Measurements from ENCODE around the gene PDZD2. TPM values are rescaled to one million over a fixed set of nuclear protein-coding genes. Genes with fewer than 3 reads are reported as not detected.
A peak's percentile ranks its signal among the peaks of the same experiment; 100 is the strongest.

Gene PDZD2
- total RNA-seq, 2 donors from 2014 or later = 4.5 to 15.7 TPM

DNA sequence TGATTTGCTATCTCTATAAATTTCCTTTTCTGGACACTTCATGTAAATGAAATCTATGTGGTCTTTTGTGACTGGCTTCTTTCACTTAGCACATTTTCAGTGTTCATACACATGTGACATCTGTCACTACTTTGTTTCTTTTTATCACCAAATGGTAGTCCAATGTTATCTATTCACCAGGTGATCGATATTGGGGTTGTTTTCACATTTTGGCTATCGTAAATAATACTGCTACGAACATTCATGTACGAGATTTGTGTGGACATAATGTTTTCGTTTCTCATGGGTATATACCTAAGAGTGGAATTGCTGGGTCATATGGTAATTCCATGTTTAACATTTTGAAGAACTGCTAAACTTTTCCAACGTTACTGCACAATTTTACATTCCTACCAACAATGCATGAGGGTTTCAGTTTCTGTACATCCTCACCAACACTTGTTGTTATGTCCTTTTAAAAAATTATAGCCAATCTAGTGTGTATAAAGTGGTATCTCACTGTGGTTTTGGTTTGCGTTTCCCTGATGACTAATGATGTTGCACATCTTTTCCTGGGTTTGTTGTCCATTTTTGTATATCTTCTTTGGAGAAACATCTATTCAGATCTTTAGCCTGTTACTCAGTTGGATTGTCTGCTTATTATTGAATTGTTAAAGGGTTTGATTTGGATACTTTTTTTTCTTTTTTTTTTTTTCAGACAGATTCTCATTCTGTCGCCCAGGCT lies 263.0 kb downstream of the PDZD2 start:
- TF ChIP-seq, protein P1, sequence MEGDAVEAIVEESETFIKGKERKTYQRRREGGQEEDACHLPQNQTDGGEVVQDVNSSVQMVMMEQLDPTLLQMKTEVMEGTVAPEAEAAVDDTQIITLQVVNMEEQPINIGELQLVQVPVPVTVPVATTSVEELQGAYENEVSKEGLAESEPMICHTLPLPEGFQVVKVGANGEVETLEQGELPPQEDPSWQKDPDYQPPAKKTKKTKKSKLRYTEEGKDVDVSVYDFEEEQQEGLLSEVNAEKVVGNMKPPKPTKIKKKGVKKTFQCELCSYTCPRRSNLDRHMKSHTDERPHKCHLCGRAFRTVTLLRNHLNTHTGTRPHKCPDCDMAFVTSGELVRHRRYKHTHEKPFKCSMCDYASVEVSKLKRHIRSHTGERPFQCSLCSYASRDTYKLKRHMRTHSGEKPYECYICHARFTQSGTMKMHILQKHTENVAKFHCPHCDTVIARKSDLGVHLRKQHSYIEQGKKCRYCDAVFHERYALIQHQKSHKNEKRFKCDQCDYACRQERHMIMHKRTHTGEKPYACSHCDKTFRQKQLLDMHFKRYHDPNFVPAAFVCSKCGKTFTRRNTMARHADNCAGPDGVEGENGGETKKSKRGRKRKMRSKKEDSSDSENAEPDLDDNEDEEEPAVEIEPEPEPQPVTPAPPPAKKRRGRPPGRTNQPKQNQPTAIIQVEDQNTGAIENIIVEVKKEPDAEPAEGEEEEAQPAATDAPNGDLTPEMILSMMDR (IDR thresholded peaks at IDR 0.05) = no peak
- Histone ChIP-seq H3K4me1 (ENCODE audit: control insufficient read depth in 1 of 2, low read depth in 2 of 2) (no peaks in the 10 kb centered on the region), H3K9me3 (no peaks in the 10 kb centered on the region), H3K27ac (no peak overlapping the region), H3K27me3 (replicated peaks; ENCODE audit: insufficient read depth) (no peaks in the 10 kb centered on the region), H3K4me3 (no peak overlapping the region), H3K36me3 (no peaks in the 10 kb centered on the region)
- no peak for ATAC-seq (ENCODE audit: insufficient number of reproducible peaks, low FRiP score, low read depth)
- no peak for DNase-seq (ENCODE audit: low spot score)

DNA sequence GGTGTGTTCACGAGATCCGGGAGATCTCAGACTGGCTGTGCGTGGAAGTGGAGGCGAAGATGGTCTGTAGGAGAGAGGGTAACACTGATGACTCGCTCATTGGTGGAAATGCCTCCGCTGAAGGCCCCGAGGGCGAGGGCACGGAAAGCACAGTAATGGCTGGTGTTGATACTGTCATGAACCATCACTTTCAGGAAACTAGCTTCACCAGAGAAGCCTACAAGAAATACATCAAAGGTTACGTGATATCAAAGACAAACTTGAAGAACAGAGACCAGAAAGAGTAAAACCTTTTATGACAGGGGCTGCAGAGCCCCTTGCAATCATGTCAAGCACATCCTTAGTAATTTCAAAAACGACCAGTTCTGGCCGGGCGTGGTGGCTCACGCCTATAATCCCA lies 269.5 kb downstream of the PDZD2 start:
- Histone ChIP-seq H3K27me3 (replicated peaks; ENCODE audit: insufficient read depth) (no peaks in the 10 kb centered on the region), H3K27ac (no peak overlapping the region), H3K4me3 (no peak overlapping the region), H3K9me3 (no peaks in the 10 kb centered on the region), H3K4me1 (ENCODE audit: control insufficient read depth in 1 of 2, low read depth in 2 of 2) (no peaks in the 10 kb centered on the region), H3K36me3 (no peaks in the 10 kb centered on the region)
- ATAC-seq (ENCODE audit: insufficient number of reproducible peaks, low FRiP score, low read depth) (no peak), DNase-seq (ENCODE audit: low spot score) (no peak)
- TF ChIP-seq, protein P1 (IDR thresholded peaks at IDR 0.05) = no peak

DNA sequence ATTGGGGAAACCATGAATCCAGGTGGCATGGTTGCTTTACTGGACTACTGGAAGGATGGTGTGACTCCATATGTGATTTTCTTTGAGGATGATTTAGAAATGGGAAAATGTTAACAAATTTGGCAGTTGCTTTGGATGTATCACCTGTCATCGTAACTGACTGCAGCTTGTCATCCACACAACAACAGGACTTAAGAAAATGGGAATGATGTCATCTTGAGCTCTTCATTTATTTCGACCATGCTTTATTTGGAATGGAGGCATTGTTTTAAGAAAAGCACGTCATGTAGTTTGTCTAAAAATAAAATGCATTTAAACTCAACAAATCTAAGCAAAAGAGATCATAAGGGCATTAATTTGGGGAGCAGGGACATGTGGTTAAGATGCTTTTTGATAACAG lies 270.1 kb downstream of the PDZD2 start:
- H3K27me3 ChIP-seq (replicated peaks; ENCODE audit: insufficient read depth) = no peaks in the 10 kb centered on the region
- ATAC-seq (ENCODE audit: insufficient number of reproducible peaks, low FRiP score, low read depth) = no peak

DNA sequence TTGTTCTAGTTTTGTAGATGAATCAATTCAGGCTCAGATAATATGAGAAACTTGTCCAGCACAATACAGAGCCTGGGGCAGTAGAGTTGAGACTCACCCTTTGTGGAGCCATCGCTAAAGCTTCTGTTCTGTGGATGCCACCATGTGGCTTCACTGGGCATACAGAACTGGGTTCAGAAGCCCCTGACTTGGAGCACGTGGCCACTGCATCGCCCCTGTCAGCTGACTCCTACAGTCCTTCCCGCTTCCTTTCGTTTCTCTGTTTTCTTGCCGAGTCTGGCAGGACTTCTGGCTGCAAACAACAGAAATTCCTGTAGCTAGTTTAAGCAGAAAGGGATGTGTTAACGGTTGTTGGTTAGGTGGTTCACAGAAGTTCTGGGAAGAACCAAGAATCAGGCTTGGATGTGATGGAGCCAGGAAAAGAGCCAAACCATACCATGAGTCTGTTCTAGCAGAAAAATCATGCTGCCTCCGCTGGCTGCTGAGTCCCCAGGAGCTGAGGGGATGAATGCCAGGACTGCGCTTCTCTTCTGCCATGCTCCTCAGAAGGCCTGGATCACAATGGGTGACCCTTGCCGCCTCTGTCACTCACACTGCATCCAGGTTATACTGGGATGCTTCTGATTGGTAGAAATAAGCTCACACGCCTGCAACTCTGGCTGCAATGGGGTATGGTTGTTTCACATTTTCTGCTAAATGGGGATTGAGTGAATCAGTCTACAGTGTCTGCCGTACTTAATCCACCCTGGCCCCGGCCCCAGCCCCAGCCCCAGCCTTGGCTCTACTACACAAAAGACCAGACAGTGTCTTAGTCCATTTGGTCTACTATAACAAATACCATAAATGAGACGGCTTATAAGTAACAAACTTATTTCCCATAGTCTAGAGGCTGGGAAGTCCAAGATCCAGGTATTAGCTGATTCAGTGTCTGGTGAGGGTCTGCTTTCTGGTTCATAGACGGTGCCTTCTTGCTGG lies 272.6 kb downstream of the PDZD2 start:
- ATAC-seq (ENCODE audit: insufficient number of reproducible peaks, low FRiP score, low read depth) (no peak), DNase-seq (ENCODE audit: low spot score) (no peak)
- no peaks in the 10 kb centered on the region for H3K9me3 ChIP-seq
- TF ChIP-seq, protein P1 (IDR thresholded peaks at IDR 0.05) = no peak
- no peak overlapping the region for H3K27ac ChIP-seq
- H3K27me3 ChIP-seq (replicated peaks; ENCODE audit: insufficient read depth) = no peaks in the 10 kb centered on the region
- no peaks in the 10 kb centered on the region for H3K36me3 ChIP-seq
- peak overlapping the region; percentile 0 for H3K4me3 ChIP-seq
- no peaks in the 10 kb centered on the region for H3K4me1 ChIP-seq (ENCODE audit: control insufficient read depth in 1 of 2, low read depth in 2 of 2)

More for the DNA sequence above, 270.1 kb downstream of the PDZD2 start:
- DNase-seq (ENCODE audit: low spot score) = no peak
- Histone ChIP-seq H3K36me3 (no peaks in the 10 kb centered on the region), H3K9me3 (no peaks in the 10 kb centered on the region), H3K4me1 (ENCODE audit: control insufficient read depth in 1 of 2, low read depth in 2 of 2) (no peaks in the 10 kb centered on the region), H3K4me3 (no peak overlapping the region), H3K27ac (no peak overlapping the region)
- TF ChIP-seq, protein P1 (IDR thresholded peaks at IDR 0.05) = no peak

DNA sequence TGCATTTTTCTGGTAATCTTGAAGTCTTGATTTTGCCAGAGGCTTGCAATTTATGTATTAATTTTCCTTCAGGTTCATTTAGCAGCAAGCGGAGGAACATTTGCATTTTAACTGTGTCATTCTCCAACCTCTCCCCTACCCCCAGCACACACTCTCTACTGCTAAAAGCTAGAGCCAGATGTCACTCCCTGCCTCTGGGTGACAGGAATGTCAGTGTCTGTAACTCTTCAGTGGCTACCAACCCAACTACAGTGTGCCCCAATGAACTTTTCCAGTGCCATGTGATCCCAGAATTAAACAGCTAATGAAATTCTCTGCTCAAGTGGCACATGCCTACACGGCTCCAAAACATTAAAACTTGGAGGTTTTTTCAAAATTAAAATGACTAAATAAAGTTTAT lies 274.9 kb downstream of the PDZD2 start:
- no peaks in the 10 kb centered on the region for H3K36me3 ChIP-seq
- no peaks in the 10 kb centered on the region for H3K4me1 ChIP-seq (ENCODE audit: control insufficient read depth in 1 of 2, low read depth in 2 of 2)
- TF ChIP-seq, protein P1 (IDR thresholded peaks at IDR 0.05) = no peak
- no peaks in the 10 kb centered on the region for H3K9me3 ChIP-seq
- H3K27ac ChIP-seq = no peak overlapping the region
- DNase-seq (ENCODE audit: low spot score) (no peak), ATAC-seq (ENCODE audit: insufficient number of reproducible peaks, low FRiP score, low read depth) (no peak)
- H3K4me3 ChIP-seq = no peak overlapping the region
- H3K27me3 ChIP-seq (replicated peaks; ENCODE audit: insufficient read depth) = no peaks in the 10 kb centered on the region
